Calu3 (cell line): ENCODE measurements around the gene NDUFV2. TPM values are rescaled to one million over a fixed set of nuclear protein-coding genes. Genes with fewer than 3 reads are reported as not detected.

Experiments used
- BruUV-seq: library from RNA; stranded (reverse); fragments of 400-500 nt; replicated peaks from 2 replicates; lab custom pipeline; 2021; lab: Mats Ljungman, UMichigan
- CTCF ChIA-PET: fragments of 300-600 bp; sonication (Branson Sonifier 250); formaldehyde crosslinking; loops from one replicate; lab custom pipeline; 2022; ENCODE audit warnings: antibody characterized with exemption; lab: Charles Lee
- DNase-seq: peaks from one replicate; pipeline ENCODE4 v3.0.0; 2022
- H3K27ac Mint-ChIP-seq: one replicate; pipeline ENCODE4 v1.8.0; 2022; ENCODE audit warnings: mixed read lengths; ENCODE audit not compliant: unreplicated experiment
- H3K27me3 Mint-ChIP-seq: one replicate; pipeline ENCODE4 v1.8.0; 2022; ENCODE audit warnings: mixed read lengths; ENCODE audit not compliant: unreplicated experiment
- H3K36me3 Mint-ChIP-seq: one replicate; pipeline ENCODE4 v1.8.0; 2022; ENCODE audit warnings: mild to moderate bottlenecking, moderate library complexity, mixed read lengths; ENCODE audit not compliant: insufficient read depth, unreplicated experiment
- H3K4me1 Mint-ChIP-seq: one replicate; pipeline ENCODE4 v1.8.0; 2022; ENCODE audit warnings: mild to moderate bottlenecking, low read depth, mixed read lengths; ENCODE audit not compliant: unreplicated experiment
- H3K4me3 Mint-ChIP-seq: one replicate; pipeline ENCODE4 v1.8.0; 2022; ENCODE audit warnings: mild to moderate bottlenecking, low read depth, moderate library complexity, mixed read lengths; ENCODE audit not compliant: unreplicated experiment
- H3K9me3 Mint-ChIP-seq: one replicate; pipeline ENCODE4 v1.8.0; 2022; ENCODE audit warnings: low read depth, mixed read lengths; ENCODE audit not compliant: unreplicated experiment
- intact Hi-C: fragments of 100-400 bp; cut with micrococcal nuclease; formaldehyde crosslinking; loops from one replicate; pipeline ENCODE4 v1.10.0; 2022; ENCODE audit not compliant: unreplicated experiment
- total RNA-seq: library from RNA; stranded (reverse); gene quantifications from 2 replicates; pipeline ENCODE4 v1.2.3, GENCODE V29; 2022
- TF ChIP-seq, protein P1 (sequence below): fragments of 200-600 bp; IDR thresholded peaks from one replicate; pipeline ENCODE4 v1.8.0; 2022; ENCODE audit warnings: antibody characterized with exemption; ENCODE audit not compliant: unreplicated experiment

NDUFV2 gene
- total RNA-seq, 1 experiment from 2014 or later: 199 TPM

DNA sequence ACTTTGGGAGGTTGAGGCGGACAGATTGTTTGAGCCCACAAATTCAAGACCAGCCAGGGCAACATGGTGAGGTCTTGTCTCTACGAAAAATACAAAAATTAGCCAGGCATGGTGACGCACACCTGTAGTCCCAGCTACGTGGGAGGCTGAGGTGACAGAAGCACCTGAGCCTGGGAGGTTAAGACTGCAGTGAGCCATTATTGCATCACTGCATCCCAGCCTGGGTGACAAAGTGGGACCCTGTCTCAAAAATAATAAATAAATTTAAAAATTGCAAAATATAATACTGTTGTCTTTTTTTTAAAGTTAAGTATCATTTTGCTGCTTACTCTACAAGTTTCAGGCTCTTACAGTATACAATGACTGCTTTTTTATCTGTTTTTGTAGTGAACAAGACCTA lies 30.1 kb downstream of the NDUFV2 start:
- H3K9me3 Mint-ChIP-seq: no peaks in the 10 kb centered on the region
- no peak for DNase-seq
- peaks cover 72% of the 10 kb centered on the region for H3K36me3 Mint-ChIP-seq
- TF ChIP-seq, protein P1, sequence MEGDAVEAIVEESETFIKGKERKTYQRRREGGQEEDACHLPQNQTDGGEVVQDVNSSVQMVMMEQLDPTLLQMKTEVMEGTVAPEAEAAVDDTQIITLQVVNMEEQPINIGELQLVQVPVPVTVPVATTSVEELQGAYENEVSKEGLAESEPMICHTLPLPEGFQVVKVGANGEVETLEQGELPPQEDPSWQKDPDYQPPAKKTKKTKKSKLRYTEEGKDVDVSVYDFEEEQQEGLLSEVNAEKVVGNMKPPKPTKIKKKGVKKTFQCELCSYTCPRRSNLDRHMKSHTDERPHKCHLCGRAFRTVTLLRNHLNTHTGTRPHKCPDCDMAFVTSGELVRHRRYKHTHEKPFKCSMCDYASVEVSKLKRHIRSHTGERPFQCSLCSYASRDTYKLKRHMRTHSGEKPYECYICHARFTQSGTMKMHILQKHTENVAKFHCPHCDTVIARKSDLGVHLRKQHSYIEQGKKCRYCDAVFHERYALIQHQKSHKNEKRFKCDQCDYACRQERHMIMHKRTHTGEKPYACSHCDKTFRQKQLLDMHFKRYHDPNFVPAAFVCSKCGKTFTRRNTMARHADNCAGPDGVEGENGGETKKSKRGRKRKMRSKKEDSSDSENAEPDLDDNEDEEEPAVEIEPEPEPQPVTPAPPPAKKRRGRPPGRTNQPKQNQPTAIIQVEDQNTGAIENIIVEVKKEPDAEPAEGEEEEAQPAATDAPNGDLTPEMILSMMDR: no peak
- peak overlapping the region; percentile 55 for H3K27ac Mint-ChIP-seq
- intact Hi-C loops: loop anchor here (10.0 kb wide), 1 partner anchor 428 kb away; the partner anchor contains the start of gene MTCL1
- BruUV-seq: no TSS peak
- H3K4me1 Mint-ChIP-seq: peaks cover 37% of the 10 kb centered on the region
- H3K4me3 Mint-ChIP-seq: no peak overlapping the region
- H3K27me3 Mint-ChIP-seq: no peaks in the 10 kb centered on the region
- CTCF ChIA-PET: no interaction called here

DNA sequence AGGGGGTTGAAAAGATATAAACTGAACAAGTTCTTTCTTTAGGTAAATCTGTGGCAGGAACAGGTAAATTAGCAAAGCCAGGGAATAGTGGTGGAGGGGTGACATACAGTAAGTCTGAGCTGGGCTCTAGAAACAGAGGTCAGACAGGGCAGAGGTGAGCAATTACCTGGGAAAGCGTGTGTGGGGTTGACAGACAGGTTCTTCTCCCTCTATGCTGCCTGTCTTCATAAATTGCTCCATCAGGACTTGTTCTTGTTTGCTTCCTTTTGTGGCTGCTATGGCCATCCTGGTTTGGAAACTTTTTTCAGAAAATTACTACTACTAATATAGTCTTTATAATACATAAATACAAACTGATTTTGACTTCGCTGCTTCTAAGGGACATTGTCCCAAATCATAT lies 30.7 kb downstream of the NDUFV2 start:
- no peaks in the 10 kb centered on the region for H3K27me3 Mint-ChIP-seq
- peaks cover 72% of the 10 kb centered on the region for H3K36me3 Mint-ChIP-seq
- peak overlapping the region; percentile 55 for H3K27ac Mint-ChIP-seq
- H3K4me1 Mint-ChIP-seq: peaks cover 37% of the 10 kb centered on the region
- TF ChIP-seq, protein P1: no peak
- CTCF ChIA-PET: no interaction called here
- no peak for DNase-seq
- BruUV-seq: no TSS peak
- intact Hi-C loops: loop anchor here (10.0 kb wide), 1 partner anchor 428 kb away; the partner anchor contains the start of gene MTCL1
- H3K4me3 Mint-ChIP-seq: peak overlapping the region; percentile 3
- no peaks in the 10 kb centered on the region for H3K9me3 Mint-ChIP-seq

DNA sequence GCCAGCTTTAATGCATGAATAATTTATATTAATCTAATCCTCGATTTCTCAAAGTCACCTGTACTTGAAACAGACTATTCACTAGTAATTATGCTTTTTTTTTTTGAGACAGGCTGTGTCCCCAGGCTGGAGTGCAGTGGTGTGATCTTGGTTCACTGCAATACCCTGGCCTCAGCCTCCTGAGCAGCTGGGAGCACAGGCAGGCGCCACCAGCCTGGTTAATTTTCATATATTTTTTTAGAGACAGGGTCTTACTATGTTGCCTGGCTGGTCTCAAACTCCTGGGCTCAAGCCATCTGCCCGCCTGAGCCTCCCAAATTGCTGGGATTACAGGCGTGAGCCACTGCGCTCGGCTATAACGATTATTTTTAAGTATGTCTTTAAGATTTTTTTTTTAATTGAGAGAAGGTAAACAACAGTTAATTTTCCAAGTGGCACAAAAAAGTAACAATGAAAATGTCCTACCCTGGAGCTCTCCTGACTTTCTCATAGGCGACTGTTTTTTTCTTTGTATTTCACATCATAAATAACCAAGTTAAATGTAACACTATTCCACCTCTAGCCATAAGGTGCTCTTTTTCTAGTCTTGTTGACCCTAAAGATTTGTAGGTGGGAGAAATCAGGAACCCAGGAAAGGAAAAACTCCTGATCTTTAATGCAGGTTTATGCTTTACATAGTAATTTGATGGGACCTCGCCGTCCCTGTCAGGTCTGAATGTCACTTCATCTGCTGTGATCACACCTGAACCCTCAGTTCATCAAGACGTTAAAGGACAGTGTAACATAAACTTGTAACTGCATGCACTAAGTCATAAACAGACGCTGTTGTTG lies 32.8 kb downstream of the NDUFV2 start:
- no peak for DNase-seq
- TF ChIP-seq, protein P1: no peak
- no TSS peak for BruUV-seq
- CTCF ChIA-PET: interaction anchor here (0.5 to 0.9 kb wide), 2 partner anchors 18 to 21 kb away, joined by 3 to 5 read pairs; no protein-coding TSS in a partner anchor
- Mint-ChIP-seq H3K4me3 (peak overlapping the region; percentile 94), H3K27me3 (no peaks in the 10 kb centered on the region), H3K4me1 (peaks cover 43% of the 10 kb centered on the region), H3K27ac (peak overlapping the region; percentile 96), H3K36me3 (peaks cover 68% of the 10 kb centered on the region), H3K9me3 (no peaks in the 10 kb centered on the region)
- intact Hi-C loops: loop anchor here (10.0 kb wide), 1 partner anchor 430 kb away; the partner anchor contains the start of gene MTCL1

DNA sequence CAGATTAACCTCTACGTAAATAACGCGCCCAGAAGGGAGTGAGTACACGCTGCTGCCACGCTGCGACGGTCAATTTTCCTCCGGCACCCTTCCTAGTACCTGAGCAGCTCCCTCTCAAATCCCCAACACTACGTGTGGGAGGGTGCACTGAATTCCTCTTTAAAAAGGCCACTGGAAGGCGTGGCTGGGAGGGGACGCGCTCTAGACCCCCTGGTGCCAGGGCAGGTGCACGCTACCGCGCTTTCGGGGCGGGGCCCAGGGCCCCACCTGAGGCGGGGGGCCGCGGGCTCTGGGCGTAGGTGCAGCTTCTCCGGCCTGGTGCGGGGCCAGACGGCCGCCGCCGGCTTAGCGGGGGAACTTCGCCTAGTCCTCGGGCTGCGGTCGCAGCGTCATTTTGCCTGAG lies 33.4 kb downstream of the NDUFV2 start:
- CTCF ChIA-PET: interaction anchor here (0.5 to 1.6 kb wide), 3 partner anchors 12 to 34 kb away, joined by 4 to 5 read pairs (median 5); partner anchors contain the start of gene NDUFV2

More for the DNA sequence above, 33.4 kb downstream of the NDUFV2 start:
- TF ChIP-seq, protein P1: no peak
- Mint-ChIP-seq H3K4me3 (peak overlapping the region; percentile 94), H3K36me3 (peaks cover 68% of the 10 kb centered on the region), H3K9me3 (no peaks in the 10 kb centered on the region), H3K27me3 (no peaks in the 10 kb centered on the region), H3K4me1 (peaks cover 49% of the 10 kb centered on the region), H3K27ac (peak overlapping the region; percentile 96)
- BruUV-seq: TSS peak; percentile 34
- intact Hi-C loops: loop anchor here (10.0 kb wide), 1 partner anchor 431 kb away; the partner anchor contains the start of gene MTCL1
- DNase-seq: peak; percentile 66
